Pons (tissue), 1 donor: ENCODE data around the gene GAGE12G.
"Not testable (repeated sequence)": the region's sequence is repeated elsewhere in the genome, so short reads cannot be mapped to it uniquely, and the experiment has no call there.

Experiments
- DNase-seq: peaks from one replicate; pipeline ENCODE4 v3.0.0-alpha.2; 2016; ENCODE audit warnings: low spot score

Gene GAGE12G, protein sequence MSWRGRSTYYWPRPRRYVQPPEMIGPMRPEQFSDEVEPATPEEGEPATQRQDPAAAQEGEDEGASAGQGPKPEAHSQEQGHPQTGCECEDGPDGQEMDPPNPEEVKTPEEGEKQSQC

GRCh38 chrX:49570100-49570499 is at the start of gene GAGE12G:
TSS of gene GAGE12G (plus strand) at chrX:49570400. CDS start at chrX:49571555, 1,155 bp downstream.
- not testable (repeated sequence) for DNase-seq

- DNase-seq, result not testable (repeated sequence)
Measured at GRCh38 chrX:49531877-49532276, 38.3 kb upstream of the GAGE12G start, which contains the start of gene GAGE12C. TSS of gene GAGE12C (plus strand) at chrX:49532177. CDS start at chrX:49533332, 1,155 bp downstream.

DNA sequence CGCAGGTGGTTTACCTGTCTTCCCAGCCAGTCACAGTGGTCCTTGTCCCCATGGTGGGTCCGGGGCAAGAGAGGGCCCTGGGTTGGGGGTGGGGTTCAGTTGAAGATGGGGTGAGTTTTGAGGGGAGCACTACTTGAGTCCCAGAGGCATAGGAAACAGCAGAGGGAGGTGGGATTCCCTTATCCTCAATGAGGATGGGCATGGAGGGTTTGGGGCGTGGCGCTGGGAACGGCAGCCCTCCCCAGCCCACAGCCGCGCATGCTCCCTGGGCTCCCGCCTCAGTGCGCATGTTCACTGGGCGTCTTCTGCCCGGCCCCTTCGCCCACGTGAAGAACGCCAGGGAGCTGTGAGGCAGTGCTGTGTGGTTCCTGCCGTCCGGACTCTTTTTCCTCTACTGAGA is 28.8 kb upstream of the GAGE12G start, which contains the start of gene GAGE12D:
GAGE12D (plus strand) TSS at position 301 of the 400 bp plus-strand sequence. CDS start 1,155 bp downstream, outside the sequence.
- DNase-seq, result not testable (repeated sequence)

DNA sequence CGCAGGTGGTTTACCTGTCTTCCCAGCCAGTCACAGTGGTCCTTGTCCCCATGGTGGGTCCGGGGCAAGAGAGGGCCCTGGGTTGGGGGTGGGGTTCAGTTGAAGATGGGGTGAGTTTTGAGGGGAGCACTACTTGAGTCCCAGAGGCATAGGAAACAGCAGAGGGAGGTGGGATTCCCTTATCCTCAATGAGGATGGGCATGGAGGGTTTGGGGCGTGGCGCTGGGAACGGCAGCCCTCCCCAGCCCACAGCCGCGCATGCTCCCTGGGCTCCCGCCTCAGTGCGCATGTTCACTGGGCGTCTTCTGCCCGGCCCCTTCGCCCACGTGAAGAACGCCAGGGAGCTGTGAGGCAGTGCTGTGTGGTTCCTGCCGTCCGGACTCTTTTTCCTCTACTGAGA is 19.2 kb upstream of the GAGE12G start, which contains the start of gene GAGE12E:
GAGE12E (plus strand) TSS at position 301 of the 400 bp plus-strand sequence. CDS start 1,155 bp downstream, outside the sequence.
- DNase-seq, result not testable (repeated sequence)

- DNase-seq, result not testable (repeated sequence)
Measured at GRCh38 chrX:49560542-49560941, 9.7 kb upstream of the GAGE12G start, which contains the start of gene GAGE12F. TSS of gene GAGE12F (plus strand) at chrX:49560842. CDS start at chrX:49561997, 1,155 bp downstream.

DNA sequence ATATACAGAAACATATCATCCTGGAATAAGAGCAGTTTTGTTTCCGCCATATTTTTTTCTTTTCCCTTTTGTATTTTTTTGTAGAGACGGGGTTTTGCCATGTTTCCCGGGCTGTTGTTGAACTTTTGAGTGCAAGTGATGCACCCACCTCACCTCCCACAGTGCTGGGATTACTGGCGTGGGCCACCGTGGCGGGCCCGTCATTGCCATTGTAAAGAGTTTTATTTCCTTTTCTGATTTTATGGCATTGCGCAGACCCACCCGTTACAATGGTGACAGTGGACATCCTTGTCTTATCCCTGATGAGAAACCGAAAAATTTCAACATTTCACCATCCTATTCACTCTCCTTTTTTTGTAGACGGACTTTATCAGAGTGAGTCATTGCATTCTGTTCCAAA is 1.5 kb upstream of the GAGE12G start:
- DNase-seq, result not testable (repeated sequence)

DNA sequence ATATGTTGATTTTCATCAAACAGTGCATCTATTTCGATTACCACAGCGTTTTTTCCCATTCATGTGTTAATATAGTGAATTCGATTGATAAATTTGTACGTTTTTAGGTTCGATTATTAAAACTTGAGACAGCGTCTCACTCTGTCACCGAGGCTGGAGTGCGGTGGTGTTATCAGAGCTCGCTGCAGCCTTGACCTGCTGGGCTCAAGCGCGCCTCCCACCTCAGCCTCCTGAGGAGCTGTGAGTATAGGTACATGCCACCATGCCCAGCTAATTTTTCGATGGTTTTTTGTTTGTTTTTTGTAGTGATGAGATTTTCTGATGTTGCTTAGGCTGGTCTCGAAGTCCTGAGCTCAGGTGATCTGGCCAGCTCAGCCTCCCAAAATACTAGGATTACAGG is 1.0 kb upstream of the GAGE12G start:
- not testable (repeated sequence) for DNase-seq

GRCh38 chrX:49579649-49580048 is 9.4 kb downstream of the GAGE12G start, which contains the start of gene GAGE12H:
TSS of gene GAGE12H (plus strand) at chrX:49579949. CDS start at chrX:49581104, 1,155 bp downstream.
- not testable (repeated sequence) for DNase-seq

GRCh38 chrX:49589196-49589595 is 19.0 kb downstream of the GAGE12G start, which contains the start of gene GAGE2A:
TSS of gene GAGE2A (plus strand) at chrX:49589496. CDS start at chrX:49590651, 1,155 bp downstream.
- not testable (repeated sequence) for DNase-seq

DNA sequence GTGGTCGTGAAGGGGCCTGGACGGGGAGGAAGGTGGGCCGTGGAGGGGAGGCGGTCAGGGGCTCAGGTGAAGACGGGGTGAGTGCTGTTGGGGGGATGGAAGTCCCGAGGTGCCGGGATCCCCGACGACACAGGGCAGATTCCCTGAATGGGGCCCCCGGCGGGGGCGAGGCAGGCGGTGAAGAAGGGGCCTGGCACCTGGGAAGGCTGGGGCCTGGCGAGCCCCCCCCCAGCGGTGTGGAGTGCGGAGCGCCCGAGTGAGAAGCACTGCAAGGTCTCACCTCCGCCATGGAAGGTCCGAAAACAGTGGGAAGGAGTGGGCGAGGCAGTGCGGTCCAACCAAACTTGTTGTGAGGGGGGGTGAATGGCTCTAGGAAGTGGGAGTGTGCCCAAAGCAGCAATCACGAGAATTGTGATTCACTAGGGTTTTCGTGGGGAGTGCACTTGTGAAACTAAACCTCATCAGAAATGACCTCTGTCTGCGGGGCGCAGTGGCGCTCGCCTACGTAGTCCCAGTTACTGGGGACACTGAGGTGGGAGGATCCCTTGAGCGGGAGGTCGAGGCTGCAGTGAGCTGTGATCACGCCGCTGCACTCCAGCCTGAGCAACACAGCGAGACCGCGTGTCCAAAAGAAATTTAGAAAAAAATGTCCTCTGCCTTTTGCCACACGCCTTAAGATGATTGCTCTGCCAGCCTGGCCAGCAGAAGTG is 19.7 kb downstream of the GAGE12G start:
- DNase-seq, result not testable (repeated sequence)

GRCh38 chrX:49590488-49590887 is 20.3 kb downstream of the GAGE12G start:
- not testable (repeated sequence) for DNase-seq

DNA sequence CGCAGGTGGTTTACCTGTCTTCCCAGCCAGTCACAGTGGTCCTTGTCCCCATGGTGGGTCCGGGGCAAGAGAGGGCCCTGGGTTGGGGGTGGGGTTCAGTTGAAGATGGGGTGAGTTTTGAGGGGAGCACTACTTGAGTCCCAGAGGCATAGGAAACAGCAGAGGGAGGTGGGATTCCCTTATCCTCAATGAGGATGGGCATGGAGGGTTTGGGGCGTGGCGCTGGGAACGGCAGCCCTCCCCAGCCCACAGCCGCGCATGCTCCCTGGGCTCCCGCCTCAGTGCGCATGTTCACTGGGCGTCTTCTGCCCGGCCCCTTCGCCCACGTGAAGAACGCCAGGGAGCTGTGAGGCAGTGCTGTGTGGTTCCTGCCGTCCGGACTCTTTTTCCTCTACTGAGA is 28.5 kb downstream of the GAGE12G start, which contains the start of gene GAGE1:
GAGE1 (plus strand) TSS at position 301 of the 400 bp plus-strand sequence. CDS start 1,155 bp downstream, outside the sequence.
- DNase-seq, result not testable (repeated sequence)

DNA sequence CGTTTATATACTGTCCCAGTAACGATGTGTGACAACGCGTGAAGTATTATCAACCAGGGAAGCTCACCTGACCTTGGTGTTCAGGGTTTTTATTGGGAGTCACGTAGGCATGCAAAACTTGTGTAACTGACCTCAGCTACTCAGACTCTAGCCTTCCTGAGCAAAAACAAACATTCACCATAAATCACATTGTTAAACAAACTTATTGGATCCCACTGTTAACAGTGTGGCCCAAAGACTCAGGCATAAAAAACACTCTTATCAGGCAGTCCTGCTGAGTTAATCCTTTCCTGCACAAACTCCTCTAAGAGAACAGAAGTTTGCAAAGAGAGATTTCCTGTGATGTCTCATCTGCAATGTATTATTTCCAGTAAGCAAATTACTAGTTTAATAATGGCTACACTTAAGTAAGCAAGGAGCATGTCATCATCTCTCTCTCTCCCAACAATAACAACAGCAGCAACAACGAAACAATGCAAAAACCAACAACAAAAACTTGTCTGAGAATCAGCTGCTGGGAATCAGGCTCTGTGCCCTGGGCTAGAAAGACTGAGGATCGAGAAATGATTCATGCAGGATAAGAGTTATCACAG is 40.6 kb downstream of the GAGE12G start:
- no peak for DNase-seq

DNA sequence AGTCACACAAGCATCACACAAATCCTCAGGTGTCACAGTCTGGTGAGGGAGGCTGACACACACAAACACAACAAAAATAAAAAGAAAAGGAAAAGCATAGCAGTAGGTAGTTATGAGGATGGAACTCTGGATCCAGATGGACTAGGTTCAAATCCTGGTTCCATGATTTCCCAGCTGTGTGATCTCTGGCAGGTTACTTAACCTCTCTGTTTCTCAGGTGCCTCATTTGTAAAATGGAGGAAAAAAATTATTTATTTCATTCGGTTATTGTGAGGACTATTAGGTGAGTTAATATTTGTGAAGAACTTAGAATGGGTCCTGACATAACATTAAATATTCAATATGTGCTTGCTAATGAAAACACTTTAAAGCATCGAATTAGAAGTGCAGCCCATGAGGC is 48.4 kb downstream of the GAGE12G start:
- DNase-seq, result no peak
